Measurements from ENCODE around the gene PHF20.

Gene PHF20

DNA sequence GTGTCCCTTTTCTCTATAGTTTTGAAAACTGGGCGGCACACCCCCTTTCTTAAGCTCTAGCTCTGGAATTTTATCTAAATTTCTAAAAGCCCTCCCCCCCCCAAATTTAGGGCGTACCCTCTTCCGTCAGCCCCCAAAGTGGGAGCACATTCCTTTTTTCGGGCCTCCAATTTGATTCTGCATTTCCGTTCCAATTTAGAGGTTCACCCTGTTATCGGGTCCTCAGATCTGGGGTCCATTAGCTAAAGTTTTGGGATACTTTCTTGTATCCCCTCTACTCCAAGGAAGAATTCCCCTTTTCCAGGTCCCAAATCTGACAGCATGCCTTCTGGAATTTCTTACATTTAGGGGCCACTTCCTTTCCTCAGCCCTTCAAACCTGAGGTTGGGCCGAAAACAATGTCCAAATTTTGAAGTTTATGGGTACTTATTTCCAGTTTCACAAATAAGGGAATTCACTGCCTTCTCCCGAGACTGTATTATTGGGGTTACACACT lies 796 bp downstream of the PHF20 start:
- H3K36me3 ChIP-seq (ENCODE audit: control insufficient read depth in 1 of 2, insufficient read depth in 2 of 2, low read length in 2 of 2): no peaks in the 10 kb centered on the region
- H3K79me1 ChIP-seq (ENCODE audit: low read length): peaks cover 3% of the 10 kb centered on the region
- peak overlapping the region; percentile 70 for H4K91ac ChIP-seq (ENCODE audit: low read depth, low read length)
- peak overlapping the region; percentile 27 for H2BK12ac ChIP-seq (ENCODE audit: low read length)
- peak in 1 of 2 donors; percentile 35 for DNase-seq
- H3K27ac ChIP-seq (ENCODE audit: low read depth, low read length): peak overlapping the region; percentile 2
- peak overlapping the region; percentile 82 for H3K9ac ChIP-seq (ENCODE audit: low read length)
- H3K4ac ChIP-seq (ENCODE audit: low read depth, low read length): peak overlapping the region; percentile 47
- no CpG with 5 or more reads among the region's 8 CpGs for WGBS (ENCODE audit: extremely low coverage, insufficient coverage, insufficient read length)
- H4K8ac ChIP-seq (ENCODE audit: low read depth, low read length): peak overlapping the region; percentile 55
- peak overlapping the region; percentile 48 for H3K4me3 ChIP-seq (ENCODE audit: low read depth, low read length)
- no peak overlapping the region for H4K12ac ChIP-seq (ENCODE audit: low read depth, low read length)
- H3K4me1 ChIP-seq (ENCODE audit: control insufficient read depth in 1 of 2, insufficient read depth in 2 of 2, low read length in 2 of 2): peaks cover 6 to 19% of the 10 kb centered on the region in 2 experiments
- H3K79me2 ChIP-seq (ENCODE audit: control insufficient read depth, insufficient read depth, low read length, poor library complexity): peaks cover 3% of the 10 kb centered on the region
- peak overlapping the region; percentile 53 for H3K14ac ChIP-seq (ENCODE audit: low read length)
- H2BK5ac ChIP-seq (ENCODE audit: low read depth, low read length, poor library complexity): no peak overlapping the region
- peak overlapping the region; percentile 93 for H3K4me2 ChIP-seq (ENCODE audit: low read length)
- H2AK5ac ChIP-seq (ENCODE audit: low read length): no peak overlapping the region
- no peak overlapping the region for H3K23ac ChIP-seq (ENCODE audit: low read length)
- H3K27me3 ChIP-seq (ENCODE audit: insufficient read depth, low read length): no peaks in the 10 kb centered on the region
- no peak overlapping the region for H2AFZ ChIP-seq (ENCODE audit: insufficient read depth, low read length, poor library complexity)
- H3K18ac ChIP-seq (ENCODE audit: low read length): peak overlapping the region; percentile 46
- no peaks in the 10 kb centered on the region for H3K9me3 ChIP-seq (ENCODE audit: insufficient read depth, low read depth, low read length)
- no peak overlapping the region for H2BK120ac ChIP-seq (ENCODE audit: insufficient read depth, low read length, poor library complexity)

DNA sequence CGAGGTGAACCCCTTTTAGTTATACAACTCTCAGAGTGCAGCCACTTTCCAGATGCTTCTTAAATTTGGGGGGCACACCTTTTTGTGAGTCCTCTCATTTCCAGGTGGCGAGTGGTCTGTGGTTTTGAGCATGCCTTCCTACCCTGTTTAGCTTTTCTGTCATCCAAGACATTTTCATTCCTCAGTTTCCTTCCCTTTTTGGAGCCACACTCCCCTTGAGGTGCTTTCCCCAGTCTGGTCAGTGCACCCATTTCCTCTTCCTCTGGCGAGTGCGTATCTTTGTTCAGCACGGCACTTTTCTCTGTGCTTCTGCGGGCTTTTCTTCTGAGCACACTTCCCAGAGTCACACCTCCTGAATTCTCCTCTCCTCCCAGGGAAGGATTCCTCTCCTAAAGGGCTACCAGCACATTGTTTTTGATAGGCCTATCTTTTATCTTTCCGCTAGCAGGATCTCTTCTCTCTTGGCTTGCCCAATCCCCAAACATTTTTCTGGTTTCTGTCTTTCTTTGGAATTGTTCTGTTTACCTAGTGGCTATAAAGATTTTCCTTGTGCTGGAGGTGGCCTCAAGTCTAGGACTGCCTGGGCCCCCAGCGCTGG lies 1.4 kb downstream of the PHF20 start:
- H4K91ac ChIP-seq (ENCODE audit: low read depth, low read length): no peak overlapping the region
- H3K4me3 ChIP-seq (ENCODE audit: low read depth, low read length): no peak overlapping the region
- no peak overlapping the region for H2AK5ac ChIP-seq (ENCODE audit: low read length)
- H3K4me2 ChIP-seq (ENCODE audit: low read length): peak overlapping the region; percentile 93
- H3K9me3 ChIP-seq (ENCODE audit: insufficient read depth, low read depth, low read length): no peaks in the 10 kb centered on the region
- H3K27ac ChIP-seq (ENCODE audit: low read depth, low read length): peak overlapping the region; percentile 17
- DNase-seq: peak; percentile 93 to 98
- no peaks in the 10 kb centered on the region for H3K27me3 ChIP-seq (ENCODE audit: insufficient read depth, low read length)
- peak overlapping the region; percentile 47 for H3K4ac ChIP-seq (ENCODE audit: low read depth, low read length)
- no peak overlapping the region for H2BK120ac ChIP-seq (ENCODE audit: insufficient read depth, low read length, poor library complexity)
- no peak overlapping the region for H2AFZ ChIP-seq (ENCODE audit: insufficient read depth, low read length, poor library complexity)
- no peak overlapping the region for H2BK5ac ChIP-seq (ENCODE audit: low read depth, low read length, poor library complexity)
- no CpG with 5 or more reads among the region's 8 CpGs for WGBS (ENCODE audit: extremely low coverage, insufficient coverage, insufficient read length)
- no peak overlapping the region for H3K18ac ChIP-seq (ENCODE audit: low read length)
- no peak overlapping the region for H3K9ac ChIP-seq (ENCODE audit: low read length)
- no peak overlapping the region for H4K12ac ChIP-seq (ENCODE audit: low read depth, low read length)
- peaks cover 3% of the 10 kb centered on the region for H3K79me2 ChIP-seq (ENCODE audit: control insufficient read depth, insufficient read depth, low read length, poor library complexity)
- H3K23ac ChIP-seq (ENCODE audit: low read length): no peak overlapping the region
- no peak overlapping the region for H3K14ac ChIP-seq (ENCODE audit: low read length)
- no peak overlapping the region for H2BK12ac ChIP-seq (ENCODE audit: low read length)
- peaks cover 3% of the 10 kb centered on the region for H3K79me1 ChIP-seq (ENCODE audit: low read length)
- H3K4me1 ChIP-seq (ENCODE audit: control insufficient read depth in 1 of 2, insufficient read depth in 2 of 2, low read length in 2 of 2): peaks cover 6 to 19% of the 10 kb centered on the region in 2 experiments
- H4K8ac ChIP-seq (ENCODE audit: low read depth, low read length): peak overlapping the region; percentile 0
- no peaks in the 10 kb centered on the region for H3K36me3 ChIP-seq (ENCODE audit: control insufficient read depth in 1 of 2, insufficient read depth in 2 of 2, low read length in 2 of 2)

DNA sequence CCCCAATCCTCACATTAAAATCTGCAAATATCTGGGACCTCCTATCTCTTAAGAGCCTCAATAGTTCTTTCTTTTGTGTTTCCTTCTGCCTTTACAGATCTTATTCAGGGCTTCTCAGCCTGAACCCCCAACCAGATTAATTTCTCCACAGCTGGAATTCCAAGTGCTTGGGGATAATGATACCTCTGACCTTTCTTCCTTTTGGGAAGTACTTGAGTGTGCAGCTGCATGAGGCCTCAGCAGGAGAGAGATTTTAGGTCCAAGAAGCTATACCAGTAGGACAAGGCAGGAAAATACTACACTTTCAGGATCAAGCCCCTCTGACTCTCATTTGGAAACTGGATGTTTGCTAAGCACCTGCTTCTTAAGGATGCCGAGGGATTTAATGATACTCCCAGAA lies 2.6 kb downstream of the PHF20 start:
- H3K23ac ChIP-seq (ENCODE audit: low read length): no peak overlapping the region
- no peak overlapping the region for H2AK5ac ChIP-seq (ENCODE audit: low read length)
- no peak overlapping the region for H2BK120ac ChIP-seq (ENCODE audit: insufficient read depth, low read length, poor library complexity)
- H4K12ac ChIP-seq (ENCODE audit: low read depth, low read length): no peak overlapping the region
- peaks cover 6 to 16% of the 10 kb centered on the region in 2 experiments for H3K4me1 ChIP-seq (ENCODE audit: control insufficient read depth in 1 of 2, insufficient read depth in 2 of 2, low read length in 2 of 2)
- H2BK5ac ChIP-seq (ENCODE audit: low read depth, low read length, poor library complexity): no peak overlapping the region
- H3K27ac ChIP-seq (ENCODE audit: low read depth, low read length): no peak overlapping the region
- no peaks in the 10 kb centered on the region for H3K9me3 ChIP-seq (ENCODE audit: insufficient read depth, low read depth, low read length)
- H3K14ac ChIP-seq (ENCODE audit: low read length): no peak overlapping the region
- no peak overlapping the region for H2BK12ac ChIP-seq (ENCODE audit: low read length)
- H2AFZ ChIP-seq (ENCODE audit: insufficient read depth, low read length, poor library complexity): no peak overlapping the region
- no peak overlapping the region for H3K9ac ChIP-seq (ENCODE audit: low read length)
- H3K36me3 ChIP-seq (ENCODE audit: control insufficient read depth in 1 of 2, insufficient read depth in 2 of 2, low read length in 2 of 2): no peaks in the 10 kb centered on the region
- H4K91ac ChIP-seq (ENCODE audit: low read depth, low read length): no peak overlapping the region
- no peak overlapping the region for H4K8ac ChIP-seq (ENCODE audit: low read depth, low read length)
- H3K4me3 ChIP-seq (ENCODE audit: low read depth, low read length): no peak overlapping the region
- H3K27me3 ChIP-seq (ENCODE audit: insufficient read depth, low read length): no peaks in the 10 kb centered on the region
- peak overlapping the region; percentile 70 for H3K4ac ChIP-seq (ENCODE audit: low read depth, low read length)
- DNase-seq: no peak
- H3K79me2 ChIP-seq (ENCODE audit: control insufficient read depth, insufficient read depth, low read length, poor library complexity): peaks cover 3% of the 10 kb centered on the region
- H3K4me2 ChIP-seq (ENCODE audit: low read length): no peak overlapping the region
- H3K79me1 ChIP-seq (ENCODE audit: low read length): peaks cover 3% of the 10 kb centered on the region
- WGBS (ENCODE audit: extremely low coverage, insufficient coverage, insufficient read length): no CpG with 5 or more reads among the region's 1 CpG
- H3K18ac ChIP-seq (ENCODE audit: low read length): no peak overlapping the region

DNA sequence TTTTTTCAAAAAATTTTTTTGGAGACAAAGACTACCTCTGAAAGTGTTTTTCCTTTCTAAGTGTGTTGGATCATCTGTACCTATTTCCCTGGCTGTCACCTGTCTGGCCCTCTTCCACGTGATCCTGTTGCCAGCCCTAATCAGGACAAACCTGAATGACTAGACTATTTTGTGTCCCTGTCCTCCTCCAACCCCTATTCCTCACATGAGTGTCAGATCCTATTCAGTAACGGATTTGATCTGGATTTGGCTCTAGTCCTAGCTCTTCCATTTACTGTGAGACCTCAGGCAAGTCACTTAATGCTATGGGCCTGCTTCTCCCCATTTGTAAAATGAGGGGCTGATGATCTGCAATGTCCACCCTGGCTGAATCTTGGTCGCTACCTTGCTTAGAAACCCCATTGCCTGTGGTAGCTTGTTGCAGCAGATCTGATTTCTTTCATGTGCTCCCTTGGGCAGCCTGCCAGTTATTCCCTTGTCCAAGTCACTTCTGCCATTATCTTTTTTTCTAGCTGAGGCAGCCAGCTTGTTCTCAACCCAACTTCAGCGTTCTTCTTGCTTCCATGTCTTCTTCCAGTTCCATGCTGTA lies 4.8 kb downstream of the PHF20 start:
- Histone ChIP-seq H3K79me1 (ENCODE audit: low read length) (peaks cover under 1% of the 10 kb centered on the region), H3K23ac (ENCODE audit: low read length) (no peak overlapping the region), H3K18ac (ENCODE audit: low read length) (no peak overlapping the region), H2BK12ac (ENCODE audit: low read length) (no peak overlapping the region), H4K8ac (ENCODE audit: low read depth, low read length) (no peak overlapping the region), H3K9ac (ENCODE audit: low read length) (no peak overlapping the region), H3K79me2 (ENCODE audit: control insufficient read depth, insufficient read depth, low read length, poor library complexity) (peaks cover 3% of the 10 kb centered on the region), H4K12ac (ENCODE audit: low read depth, low read length) (no peak overlapping the region), H4K91ac (ENCODE audit: low read depth, low read length) (no peak overlapping the region), H3K14ac (ENCODE audit: low read length) (no peak overlapping the region), H2AK5ac (ENCODE audit: low read length) (no peak overlapping the region), H2BK120ac (ENCODE audit: insufficient read depth, low read length, poor library complexity) (no peak overlapping the region), H3K27me3 (ENCODE audit: insufficient read depth, low read length) (no peaks in the 10 kb centered on the region), H3K4me1 (ENCODE audit: control insufficient read depth in 1 of 2, insufficient read depth in 2 of 2, low read length in 2 of 2) (peaks cover 3 to 12% of the 10 kb centered on the region in 2 experiments), H3K4ac (ENCODE audit: low read depth, low read length) (no peak overlapping the region), H3K9me3 (ENCODE audit: insufficient read depth, low read depth, low read length) (no peaks in the 10 kb centered on the region), H3K27ac (ENCODE audit: low read depth, low read length) (no peak overlapping the region), H3K4me3 (ENCODE audit: low read depth, low read length) (no peak overlapping the region), H3K36me3 (ENCODE audit: control insufficient read depth in 1 of 2, insufficient read depth in 2 of 2, low read length in 2 of 2) (no peaks in the 10 kb centered on the region), H2BK5ac (ENCODE audit: low read depth, low read length, poor library complexity) (no peak overlapping the region), H2AFZ (ENCODE audit: insufficient read depth, low read length, poor library complexity) (no peak overlapping the region), H3K4me2 (ENCODE audit: low read length) (no peak overlapping the region)
- no CpG with 5 or more reads among the region's 4 CpGs for WGBS (ENCODE audit: extremely low coverage, insufficient coverage, insufficient read length)
- DNase-seq: peak; percentile 64 to 82
